Neural crest cell (in vitro differentiated cells): Measurements from ENCODE around the gene CCRL2. TPM values are rescaled to one million over a fixed set of nuclear protein-coding genes. Genes with fewer than 3 reads are reported as not detected.
"Not testable (repeated sequence)": the region's sequence is repeated elsewhere in the genome, so short reads cannot be mapped to it uniquely, and the experiment has no call there.

Experiments used
- DNase-seq: peaks from one replicate; pipeline ENCODE4 v3.0.0; 2021; ENCODE audit warnings: low read depth, mixed read lengths, low spot score
- H3K27ac Mint-ChIP-seq: one replicate; pipeline ENCODE4 v1.8.0; 2021; ENCODE audit warnings: mild to moderate bottlenecking, mixed read lengths; ENCODE audit not compliant: unreplicated experiment
- H3K27me3 Mint-ChIP-seq: 2 replicates; pipeline ENCODE4 v1.8.0; 2021; ENCODE audit warnings: low read depth, mild to moderate bottlenecking, mixed read lengths
- H3K36me3 Mint-ChIP-seq: 2 replicates; pipeline ENCODE4 v1.8.0; 2021; ENCODE audit warnings: low read depth, mild to moderate bottlenecking, mixed read lengths
- H3K4me1 Mint-ChIP-seq: 2 replicates; pipeline ENCODE4 v1.8.0; 2021; ENCODE audit warnings: mixed read lengths
- H3K4me3 Mint-ChIP-seq: one replicate; pipeline ENCODE4 v1.8.0; 2021; ENCODE audit warnings: mild to moderate bottlenecking, mixed read lengths
- H3K9me3 Mint-ChIP-seq: 2 replicates; pipeline ENCODE4 v1.8.0; 2021; ENCODE audit warnings: mixed read lengths
- total RNA-seq: library from RNA; stranded (reverse); gene quantifications from 2 replicates; pipeline ENCODE4 v1.2.1, GENCODE V29; 2021
- TF ChIP-seq, protein P1 (sequence below): fragments of 200-600 bp; sonication (generic); conservative IDR thresholded peaks from 2 replicates; pipeline ENCODE4 v1.5.0; 2021; ENCODE audit warnings: antibody characterized with exemption, mild to moderate bottlenecking

CCRL2 gene
- total RNA-seq, 1 donor from 2014 or later = not detected

DNA sequence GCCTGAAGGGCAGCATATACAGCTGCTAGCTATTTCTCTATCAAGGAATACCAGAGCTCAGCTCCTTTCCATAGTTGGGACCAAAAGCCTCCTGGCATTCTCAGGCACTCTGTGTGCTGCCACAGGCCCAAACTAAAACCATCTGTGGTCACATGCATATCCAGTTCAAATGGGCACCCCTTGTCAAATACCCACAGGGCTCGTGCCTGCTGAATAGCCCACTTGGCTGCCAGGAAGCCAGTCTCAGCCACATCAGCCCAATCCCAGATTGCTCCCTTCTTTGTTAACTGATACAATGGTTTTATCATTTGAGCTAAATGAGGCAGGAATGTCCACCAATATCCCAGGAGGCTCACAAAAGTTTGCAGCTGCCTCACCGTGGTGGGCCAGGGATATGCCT is 13.9 kb downstream of the CCRL2 start:
- Mint-ChIP-seq H3K27me3 (no peaks in the 10 kb centered on the region), H3K36me3 (no peaks in the 10 kb centered on the region), H3K4me3 (no peak overlapping the region), H3K27ac (no peak overlapping the region), H3K4me1 (no peaks in the 10 kb centered on the region), H3K9me3 (no peaks in the 10 kb centered on the region)
- DNase-seq = no peak
- TF ChIP-seq, protein P1, sequence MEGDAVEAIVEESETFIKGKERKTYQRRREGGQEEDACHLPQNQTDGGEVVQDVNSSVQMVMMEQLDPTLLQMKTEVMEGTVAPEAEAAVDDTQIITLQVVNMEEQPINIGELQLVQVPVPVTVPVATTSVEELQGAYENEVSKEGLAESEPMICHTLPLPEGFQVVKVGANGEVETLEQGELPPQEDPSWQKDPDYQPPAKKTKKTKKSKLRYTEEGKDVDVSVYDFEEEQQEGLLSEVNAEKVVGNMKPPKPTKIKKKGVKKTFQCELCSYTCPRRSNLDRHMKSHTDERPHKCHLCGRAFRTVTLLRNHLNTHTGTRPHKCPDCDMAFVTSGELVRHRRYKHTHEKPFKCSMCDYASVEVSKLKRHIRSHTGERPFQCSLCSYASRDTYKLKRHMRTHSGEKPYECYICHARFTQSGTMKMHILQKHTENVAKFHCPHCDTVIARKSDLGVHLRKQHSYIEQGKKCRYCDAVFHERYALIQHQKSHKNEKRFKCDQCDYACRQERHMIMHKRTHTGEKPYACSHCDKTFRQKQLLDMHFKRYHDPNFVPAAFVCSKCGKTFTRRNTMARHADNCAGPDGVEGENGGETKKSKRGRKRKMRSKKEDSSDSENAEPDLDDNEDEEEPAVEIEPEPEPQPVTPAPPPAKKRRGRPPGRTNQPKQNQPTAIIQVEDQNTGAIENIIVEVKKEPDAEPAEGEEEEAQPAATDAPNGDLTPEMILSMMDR = no peak

DNA sequence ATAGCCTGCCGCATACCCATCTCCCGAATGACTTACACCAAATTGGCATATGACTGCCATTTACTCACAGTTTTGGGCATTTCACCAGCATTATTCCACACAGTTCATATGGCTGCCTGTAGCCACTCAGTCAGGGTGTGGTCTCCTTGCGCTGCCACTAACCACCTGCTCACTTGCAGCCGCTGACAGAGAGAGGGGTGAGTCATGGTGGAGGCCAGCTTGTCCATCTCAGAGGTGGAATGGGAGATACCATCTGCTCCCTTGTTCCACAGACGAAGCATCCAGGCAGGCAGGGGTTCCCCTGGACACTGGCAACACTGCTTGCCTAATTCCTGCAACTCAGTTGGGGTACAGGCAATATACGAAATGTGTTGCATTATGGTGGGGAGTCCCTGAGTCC is 15.6 kb downstream of the CCRL2 start:
- no peaks in the 10 kb centered on the region for H3K4me1 Mint-ChIP-seq
- TF ChIP-seq, protein P1 = no peak
- no peaks in the 10 kb centered on the region for H3K9me3 Mint-ChIP-seq
- no peak for DNase-seq
- H3K4me3 Mint-ChIP-seq = no peak overlapping the region
- no peaks in the 10 kb centered on the region for H3K27me3 Mint-ChIP-seq
- H3K27ac Mint-ChIP-seq = no peak overlapping the region
- H3K36me3 Mint-ChIP-seq = no peaks in the 10 kb centered on the region

DNA sequence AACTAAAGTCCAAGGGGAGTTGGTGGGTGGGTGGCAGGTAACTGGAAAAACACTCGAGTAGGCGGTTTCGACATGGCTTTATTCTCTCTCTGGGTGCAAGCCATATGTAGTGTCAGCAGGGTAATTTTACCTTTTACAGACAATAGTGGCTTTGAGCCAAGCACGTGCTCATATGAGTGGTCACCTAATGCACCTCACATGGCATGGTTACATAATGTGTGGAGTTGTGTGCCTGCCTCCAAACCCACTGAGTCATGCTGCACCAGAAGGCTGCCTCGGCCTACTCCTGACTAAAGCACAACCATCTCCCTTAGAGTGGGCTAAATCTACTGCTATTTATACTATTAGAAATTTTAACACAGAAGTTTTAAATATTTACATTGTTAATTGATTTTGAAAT is 16.5 kb downstream of the CCRL2 start:
- H3K27ac Mint-ChIP-seq = no peak overlapping the region
- no peaks in the 10 kb centered on the region for H3K27me3 Mint-ChIP-seq
- no peaks in the 10 kb centered on the region for H3K9me3 Mint-ChIP-seq
- no peaks in the 10 kb centered on the region for H3K4me1 Mint-ChIP-seq
- no peak for DNase-seq
- H3K36me3 Mint-ChIP-seq = no peaks in the 10 kb centered on the region
- no peak overlapping the region for H3K4me3 Mint-ChIP-seq
- TF ChIP-seq, protein P1 = no peak

DNA sequence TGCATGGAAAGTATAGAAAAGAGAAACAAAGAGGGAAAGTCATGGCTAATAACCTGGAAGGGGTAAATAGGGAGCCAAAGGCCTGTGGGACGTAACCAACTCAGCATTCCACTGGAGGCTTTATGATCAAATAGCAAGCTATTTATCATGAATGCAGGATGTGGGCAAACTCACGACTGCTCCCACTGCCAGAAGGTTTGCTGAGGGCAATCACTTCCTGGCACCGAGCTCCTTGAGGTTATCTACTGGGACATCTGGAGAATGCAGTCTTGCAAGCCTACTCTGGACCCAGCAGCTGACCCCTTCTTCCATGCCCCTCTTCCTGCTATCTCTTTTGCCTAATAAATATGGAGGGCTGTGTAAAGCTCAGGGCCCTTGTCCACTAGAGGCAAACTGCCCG is 19.4 kb downstream of the CCRL2 start:
- not testable (repeated sequence) for DNase-seq, H3K27ac Mint-ChIP-seq, H3K9me3 Mint-ChIP-seq, H3K4me1 Mint-ChIP-seq, H3K36me3 Mint-ChIP-seq, H3K27me3 Mint-ChIP-seq, H3K4me3 Mint-ChIP-seq

DNA sequence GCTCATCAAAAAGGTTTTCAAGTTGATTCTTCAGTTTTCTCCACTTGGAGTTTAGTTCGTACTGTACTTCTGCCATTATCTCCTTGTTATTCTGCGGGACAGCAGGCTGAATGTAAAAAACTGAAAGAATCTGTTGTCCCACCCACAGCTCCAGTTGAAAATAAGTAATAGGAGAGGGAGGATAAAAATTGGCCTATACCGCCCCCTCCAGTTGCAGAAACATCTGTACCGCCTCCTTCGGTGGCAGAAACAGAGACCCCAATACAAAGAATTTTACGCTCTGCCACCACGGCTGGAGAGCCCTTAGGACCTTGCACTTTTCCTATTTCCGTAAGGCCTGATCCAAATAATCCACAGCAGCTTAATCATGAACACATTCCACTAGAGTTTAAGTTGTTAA is 20.3 kb downstream of the CCRL2 start:
- H3K4me3 Mint-ChIP-seq, H3K9me3 Mint-ChIP-seq, H3K27me3 Mint-ChIP-seq, H3K27ac Mint-ChIP-seq, DNase-seq, H3K36me3 Mint-ChIP-seq, H3K4me1 Mint-ChIP-seq: not testable (repeated sequence)

DNA sequence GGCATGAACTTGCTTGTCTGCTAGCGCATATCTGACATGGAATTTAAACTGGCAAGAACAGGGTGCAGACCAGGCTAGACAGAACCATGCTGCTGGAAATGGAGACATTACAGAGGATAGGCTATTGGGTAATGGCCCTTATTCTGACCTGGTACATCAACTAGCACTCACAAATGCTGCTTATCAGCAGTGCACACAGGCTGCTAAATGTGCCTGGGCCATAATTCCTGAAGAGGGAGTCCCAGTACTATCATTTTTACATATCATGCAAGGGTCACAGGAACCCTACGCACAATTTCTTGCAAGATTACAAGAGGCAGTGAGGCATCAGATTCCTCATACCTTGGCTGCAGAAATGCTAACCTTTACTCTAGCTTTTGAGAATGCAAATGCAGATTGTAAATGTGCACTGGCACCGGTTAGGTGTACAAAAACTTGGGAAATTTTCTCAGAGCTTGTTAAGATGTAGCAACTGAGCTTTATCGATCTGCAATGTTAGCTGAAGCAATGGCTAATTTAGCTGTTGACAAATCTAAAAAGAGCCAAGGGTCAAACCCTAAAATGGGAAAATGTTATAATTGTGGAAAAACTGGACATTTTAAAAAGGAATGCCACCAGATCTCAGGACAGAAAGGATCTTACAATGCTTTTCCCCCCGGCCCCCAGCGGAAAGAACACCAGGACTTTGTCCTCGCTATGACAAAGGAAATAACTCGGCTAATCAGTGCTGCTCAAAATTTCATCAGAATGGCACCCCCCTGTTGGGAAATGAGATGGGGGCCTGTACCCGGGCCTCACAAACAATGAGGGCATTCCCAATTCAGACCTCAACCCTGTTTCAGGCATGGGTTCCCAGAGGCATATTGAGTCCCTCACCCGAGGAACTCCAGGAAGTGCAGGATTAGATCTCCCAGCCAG is 21.1 kb downstream of the CCRL2 start:
- no peaks in the 10 kb centered on the region for H3K4me1 Mint-ChIP-seq
- H3K27me3 Mint-ChIP-seq = no peaks in the 10 kb centered on the region
- TF ChIP-seq, protein P1 = no peak
- no peak for DNase-seq
- H3K27ac Mint-ChIP-seq = no peak overlapping the region
- peaks cover 7% of the 10 kb centered on the region for H3K9me3 Mint-ChIP-seq
- H3K36me3 Mint-ChIP-seq = peaks cover 5% of the 10 kb centered on the region
- H3K4me3 Mint-ChIP-seq = no peak overlapping the region
